Osteoblast (primary cell): ENCODE results near the gene ITIH3. TPM values are rescaled to one million over a fixed set of nuclear protein-coding genes. Genes with fewer than 3 reads are reported as not detected.

ENCODE experiments used
- DNase-seq: peaks from one replicate; pipeline ENCODE4 v3.0.0; 2011; ENCODE audit warnings: low spot score, mixed read lengths; ENCODE audit not compliant: insufficient read length; ENCODE audit errors: missing footprints
- H2AFZ ChIP-seq: 2 replicates; pipeline ENCODE4 v1.6.0; 2011; ENCODE audit warnings: mild to moderate bottlenecking, low read length
- H3K27ac ChIP-seq: 2 replicates; pipeline ENCODE4 v1.5.1; 2011; ENCODE audit warnings: mild to moderate bottlenecking, low read depth, low read length, moderate library complexity
- H3K27me3 ChIP-seq: 2 replicates; pipeline ENCODE4 v1.6.0; 2012; ENCODE audit warnings: mild to moderate bottlenecking, control low read depth, inconsistent platforms, low read length, moderate library complexity; ENCODE audit not compliant: insufficient read depth
- H3K36me3 ChIP-seq: 2 replicates; pipeline ENCODE4 v1.5.1; 2011; ENCODE audit warnings: mild to moderate bottlenecking, low read length, control low read depth, moderate library complexity; ENCODE audit not compliant: insufficient read depth
- H3K4me1 ChIP-seq: 2 replicates; pipeline ENCODE4 v1.5.1; 2011; ENCODE audit warnings: mild to moderate bottlenecking, low read length, control low read depth, moderate library complexity; ENCODE audit not compliant: insufficient read depth
- H3K4me2 ChIP-seq: 2 replicates; pipeline ENCODE4 v1.6.0; 2011; ENCODE audit warnings: mild to moderate bottlenecking, low read length; ENCODE audit not compliant: insufficient read depth
- H3K4me3 ChIP-seq: fragments of 200-600 bp; sonication (generic); 3 replicates; pipeline ENCODE4 v1.5.1; 2012; ENCODE audit warnings: mild to moderate bottlenecking, low read length, inconsistent platforms; ENCODE audit not compliant: insufficient read depth
- H3K79me2 ChIP-seq: 2 replicates; pipeline ENCODE4 v1.6.0; 2012; ENCODE audit warnings: mild to moderate bottlenecking, low read length, control low read depth, inconsistent platforms; ENCODE audit not compliant: insufficient read depth
- H3K9me3 ChIP-seq: 2 replicates; pipeline ENCODE4 v1.5.1; 2011; ENCODE audit warnings: low read depth, low read length, control low read depth
- H4K20me1 ChIP-seq: 2 replicates; pipeline ENCODE4 v1.6.0; 2012; ENCODE audit warnings: mild to moderate bottlenecking, low read length, control low read depth; ENCODE audit not compliant: insufficient read depth
- small RNA-seq: library from RNA; depleted of rRNA; stranded (forward); fragments of <200 nt; gene quantifications from one replicate; pipeline ENCODE3, GENCODE V24; 2012
- total RNA-seq: library from RNA; depleted of rRNA; stranded (reverse); fragments of >200 nt; gene quantifications from 2 replicates; pipeline ENCODE4 v1.2.3, GENCODE V29; 2012
- TF ChIP-seq, protein P1 (sequence below): IDR thresholded peaks from 2 replicates; pipeline ENCODE4 v1.5.1; 2011; ENCODE audit warnings: mild to moderate bottlenecking, low read depth, low read length, moderate library complexity; ENCODE audit errors: extremely low read depth

The ITIH3 gene
- total RNA-seq, 1 donor = under 0.01 TPM

DNA sequence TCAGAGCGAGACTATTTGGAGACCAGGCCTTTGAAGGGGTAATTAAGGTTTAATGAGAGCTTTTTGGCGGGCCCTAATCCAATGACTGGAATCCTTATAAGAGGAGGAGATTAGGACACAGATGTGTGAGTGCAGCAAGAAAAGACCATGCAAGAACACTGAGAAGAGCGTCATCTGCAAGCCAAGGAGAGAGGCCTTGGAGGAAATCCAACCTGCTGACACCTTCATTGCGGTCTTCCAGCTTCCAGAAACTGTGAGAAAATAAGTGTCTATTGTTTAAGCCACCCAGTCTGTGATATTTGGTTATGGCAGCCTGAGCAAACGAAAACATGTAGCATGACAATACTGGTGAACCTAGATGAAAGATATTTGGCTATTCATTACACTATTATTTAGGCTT lies 63.3 kb downstream of the ITIH3 start:
- H2AFZ ChIP-seq = no peak overlapping the region
- H3K4me1 ChIP-seq = no peaks in the 10 kb centered on the region
- peaks cover 16% of the 10 kb centered on the region for H4K20me1 ChIP-seq
- H3K36me3 ChIP-seq = no peaks in the 10 kb centered on the region
- no peaks in the 10 kb centered on the region for H3K9me3 ChIP-seq
- no peak for DNase-seq
- no peak overlapping the region for H3K4me3 ChIP-seq
- no peaks in the 10 kb centered on the region for H3K79me2 ChIP-seq
- H3K27me3 ChIP-seq = no peaks in the 10 kb centered on the region
- no peak overlapping the region for H3K27ac ChIP-seq
- H3K4me2 ChIP-seq = no peak overlapping the region
- TF ChIP-seq, protein P1, sequence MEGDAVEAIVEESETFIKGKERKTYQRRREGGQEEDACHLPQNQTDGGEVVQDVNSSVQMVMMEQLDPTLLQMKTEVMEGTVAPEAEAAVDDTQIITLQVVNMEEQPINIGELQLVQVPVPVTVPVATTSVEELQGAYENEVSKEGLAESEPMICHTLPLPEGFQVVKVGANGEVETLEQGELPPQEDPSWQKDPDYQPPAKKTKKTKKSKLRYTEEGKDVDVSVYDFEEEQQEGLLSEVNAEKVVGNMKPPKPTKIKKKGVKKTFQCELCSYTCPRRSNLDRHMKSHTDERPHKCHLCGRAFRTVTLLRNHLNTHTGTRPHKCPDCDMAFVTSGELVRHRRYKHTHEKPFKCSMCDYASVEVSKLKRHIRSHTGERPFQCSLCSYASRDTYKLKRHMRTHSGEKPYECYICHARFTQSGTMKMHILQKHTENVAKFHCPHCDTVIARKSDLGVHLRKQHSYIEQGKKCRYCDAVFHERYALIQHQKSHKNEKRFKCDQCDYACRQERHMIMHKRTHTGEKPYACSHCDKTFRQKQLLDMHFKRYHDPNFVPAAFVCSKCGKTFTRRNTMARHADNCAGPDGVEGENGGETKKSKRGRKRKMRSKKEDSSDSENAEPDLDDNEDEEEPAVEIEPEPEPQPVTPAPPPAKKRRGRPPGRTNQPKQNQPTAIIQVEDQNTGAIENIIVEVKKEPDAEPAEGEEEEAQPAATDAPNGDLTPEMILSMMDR = no peak

Small RNA genes lying within 50 kb of the gene (small RNA-seq; reads per million reads assigned to genes)
- gene MIR8064 = not detected
- not detected for gene MUSTN1

Other genes starting within 250 kb of the ITIH3 start
- gene PBRM1, start 108.9 kb upstream of the ITIH3 start, total RNA-seq = 96.1 and 100 TPM in 2 replicates
- gene GNL3, start 108.8 kb upstream of the ITIH3 start, total RNA-seq = 111 and 129 TPM in 2 replicates
- 98.8 and 103 TPM in 2 replicates for gene GLT8D1, start 89.0 kb upstream of the ITIH3 start, total RNA-seq
- gene SPCS1, start 88.7 kb upstream of the ITIH3 start, total RNA-seq = 60.1 and 67.0 TPM in 2 replicates
- gene NEK4, start 23.9 kb upstream of the ITIH3 start, total RNA-seq = 22.7 and 24.6 TPM in 2 replicates
- not detected in 2 replicates for gene ITIH1, start 17.2 kb upstream of the ITIH3 start, total RNA-seq
- 2.5 and 3.5 TPM in 2 replicates for gene ITIH4, start 35.9 kb downstream of the ITIH3 start, total RNA-seq
- gene MUSTN1, start 40.2 kb downstream of the ITIH3 start, total RNA-seq = 1.4 TPM in 1 of 2 replicates, not detected in the other
- gene STIMATE, start 102.8 kb downstream of the ITIH3 start, total RNA-seq = 11.5 and 18.5 TPM in 2 replicates